Measurements from ENCODE around the gene SNAI3.

SNAI3 gene

GRCh38 chr16:88713568-88714419 is 27.5 kb upstream of the SNAI3 start:
- no peak for TF ChIP-seq CTCF (IDR thresholded peaks at IDR 0.05)

GRCh38 chr16:88713054-88713453 is 26.7 kb upstream of the SNAI3 start:
- TF ChIP-seq CTCF (IDR thresholded peaks at IDR 0.05) = no peak

GRCh38 chr16:88712362-88712979 is 26.2 kb upstream of the SNAI3 start:
- no peak for TF ChIP-seq CTCF (IDR thresholded peaks at IDR 0.05)

- TF ChIP-seq CTCF (IDR thresholded peaks at IDR 0.05) = no peak
Observed at GRCh38 chr16:88711750-88712340, 25.5 kb upstream of the SNAI3 start.

GRCh38 chr16:88710556-88710955 is 24.2 kb upstream of the SNAI3 start:
- no peak for TF ChIP-seq CTCF (IDR thresholded peaks at IDR 0.05)

GRCh38 chr16:88706965-88707826 is 20.9 kb upstream of the SNAI3 start:
- no peak for TF ChIP-seq CTCF (IDR thresholded peaks at IDR 0.05)

Data from LNCAP (cell line).